Smooth muscle cell (in vitro differentiated cells): ENCODE data around the gene COPG1. TPM values are rescaled to one million over a fixed set of nuclear protein-coding genes. Genes with fewer than 3 reads are reported as not detected.

ENCODE experiments used
- DNase-seq: peaks from one replicate; lab custom pipeline; 2025; ENCODE audit not compliant: unreplicated experiment; lab: John Stamatoyannopoulos, UW
- H2AFZ ChIP-seq: fragments of 200-600 bp; sonication (generic); 2 replicates; pipeline ENCODE4 v1.6.0; 2016; ENCODE audit warnings: antibody characterized with exemption, low read depth, mild to moderate bottlenecking
- H3F3A ChIP-seq: fragments of 200-600 bp; sonication (generic); 2 replicates; pipeline ENCODE4 v1.6.0; 2017; ENCODE audit warnings: antibody characterized with exemption, low read depth
- H3K27ac ChIP-seq: fragments of 200-600 bp; sonication (generic); 2 replicates; pipeline ENCODE4 v1.5.1; 2016; ENCODE audit warnings: low read depth, mild to moderate bottlenecking
- H3K27me3 ChIP-seq: fragments of 200-600 bp; sonication (generic); 2 replicates; pipeline ENCODE4 v1.6.1; 2016; ENCODE audit warnings: low read depth, mild to moderate bottlenecking
- H3K36me3 ChIP-seq: fragments of 200-600 bp; sonication (generic); 2 replicates; pipeline ENCODE4 v1.5.1; 2016; ENCODE audit warnings: low read depth
- H3K4me1 ChIP-seq: fragments of 200-600 bp; sonication (generic); 2 replicates; pipeline ENCODE4 v1.5.1; 2016; ENCODE audit warnings: low read depth
- H3K4me2 ChIP-seq: fragments of 200-600 bp; sonication (generic); 2 replicates; pipeline ENCODE4 v1.6.0; 2016; ENCODE audit warnings: mild to moderate bottlenecking
- H3K4me3 ChIP-seq: fragments of 200-600 bp; sonication (generic); 2 replicates; pipeline ENCODE4 v1.5.1; 2016; ENCODE audit warnings: mild to moderate bottlenecking
- H3K79me2 ChIP-seq: fragments of 200-600 bp; sonication (generic); 2 replicates; pipeline ENCODE4 v1.6.0; 2016; ENCODE audit warnings: low read depth, mild to moderate bottlenecking
- H3K9ac ChIP-seq: fragments of 200-600 bp; sonication (generic); 2 replicates; pipeline ENCODE4 v1.6.0; 2016; ENCODE audit warnings: low read depth
- H3K9me3 ChIP-seq: fragments of 200-600 bp; sonication (generic); replicated peaks from 2 replicates; pipeline ENCODE4 v1.5.1; 2016; ENCODE audit warnings: low read depth
- H4K20me1 ChIP-seq: fragments of 200-600 bp; sonication (generic); 2 replicates; pipeline ENCODE4 v1.6.0; 2016; ENCODE audit warnings: low read depth
- WGBS: methylation state at CpG from one replicate; pipeline ENCODE4 v1.1.7; 2016; ENCODE audit warnings: low lambda C conversion rate; 5-methylcytosine and 5-hydroxymethylcytosine counted together
- polyA plus RNA-seq: library from polyadenylated mRNA; unstranded; fragments of >200 nt; fragmentation: Nextera tagmentation; extraction: Ambion mirVana; gene quantifications from 2 replicates; pipeline ENCODE4 v1.2.1, GENCODE V29; 2016
- total RNA-seq: library from RNA; depleted of rRNA; stranded (reverse); fragments of >200 nt; gene quantifications from 2 replicates; pipeline ENCODE4 v1.2.3, GENCODE V29; 2014
- TF ChIP-seq, protein P1 (sequence below): fragments of 200-600 bp; sonication (generic); IDR thresholded peaks from 2 replicates; pipeline ENCODE4 v1.5.1; 2017; ENCODE audit warnings: borderline replicate concordance, mild to moderate bottlenecking, antibody characterized with exemption; ENCODE audit not compliant: insufficient read depth, poor library complexity, severe bottlenecking

Gene COPG1
- total and polyA plus RNA-seq, 2 experiments from 2014 or later: 177 to 265 TPM

DNA sequence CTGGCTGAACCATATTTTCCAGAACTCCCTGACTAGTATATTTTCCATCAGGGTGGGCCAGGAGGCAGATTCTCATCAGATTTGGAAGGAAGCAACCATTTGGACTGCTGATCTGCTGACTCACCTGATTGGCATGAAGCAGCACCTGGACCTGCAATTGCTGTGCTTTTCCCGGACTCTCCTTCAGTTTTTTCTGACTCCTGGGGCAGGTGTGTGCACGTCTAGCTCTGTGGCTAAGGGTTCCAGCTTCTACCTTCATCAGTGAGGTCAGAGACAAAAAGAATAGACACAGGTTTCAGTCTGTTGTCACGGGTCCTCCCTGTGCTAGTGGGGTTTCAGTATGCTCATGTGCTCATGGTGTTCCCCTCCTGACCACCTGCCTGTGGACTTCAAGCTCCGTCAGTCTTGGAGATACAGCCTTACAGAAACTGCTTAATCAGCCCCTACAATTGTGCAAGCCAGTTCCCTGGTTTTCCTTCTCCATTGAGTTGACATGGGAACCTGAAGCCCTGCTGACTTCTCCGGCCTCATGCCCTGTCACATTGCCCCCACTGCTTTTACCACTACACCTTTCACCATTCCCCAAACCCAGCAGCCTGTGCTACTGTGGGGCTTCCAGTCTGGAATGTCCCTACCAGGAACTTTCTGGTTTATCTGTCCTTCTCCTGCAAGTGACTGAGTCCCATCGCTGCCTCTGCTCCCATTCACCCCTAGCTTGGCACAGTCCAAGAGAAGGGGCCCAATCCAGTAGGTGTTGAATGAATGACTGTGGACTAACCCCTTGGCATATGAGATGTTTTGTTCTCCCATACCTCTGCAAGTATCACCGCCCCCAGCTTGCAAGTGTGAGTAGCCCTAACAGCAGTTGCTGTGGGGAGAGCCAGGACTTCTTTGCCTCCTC is 61.0 kb downstream of the COPG1 start:
- TF ChIP-seq, protein P1, sequence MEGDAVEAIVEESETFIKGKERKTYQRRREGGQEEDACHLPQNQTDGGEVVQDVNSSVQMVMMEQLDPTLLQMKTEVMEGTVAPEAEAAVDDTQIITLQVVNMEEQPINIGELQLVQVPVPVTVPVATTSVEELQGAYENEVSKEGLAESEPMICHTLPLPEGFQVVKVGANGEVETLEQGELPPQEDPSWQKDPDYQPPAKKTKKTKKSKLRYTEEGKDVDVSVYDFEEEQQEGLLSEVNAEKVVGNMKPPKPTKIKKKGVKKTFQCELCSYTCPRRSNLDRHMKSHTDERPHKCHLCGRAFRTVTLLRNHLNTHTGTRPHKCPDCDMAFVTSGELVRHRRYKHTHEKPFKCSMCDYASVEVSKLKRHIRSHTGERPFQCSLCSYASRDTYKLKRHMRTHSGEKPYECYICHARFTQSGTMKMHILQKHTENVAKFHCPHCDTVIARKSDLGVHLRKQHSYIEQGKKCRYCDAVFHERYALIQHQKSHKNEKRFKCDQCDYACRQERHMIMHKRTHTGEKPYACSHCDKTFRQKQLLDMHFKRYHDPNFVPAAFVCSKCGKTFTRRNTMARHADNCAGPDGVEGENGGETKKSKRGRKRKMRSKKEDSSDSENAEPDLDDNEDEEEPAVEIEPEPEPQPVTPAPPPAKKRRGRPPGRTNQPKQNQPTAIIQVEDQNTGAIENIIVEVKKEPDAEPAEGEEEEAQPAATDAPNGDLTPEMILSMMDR: no peak
- no peak for DNase-seq
- peaks cover 13% of the 10 kb centered on the region for H4K20me1 ChIP-seq
- H3K36me3 ChIP-seq: no peaks in the 10 kb centered on the region
- H3K9me3 ChIP-seq: no peaks in the 10 kb centered on the region
- peaks cover 4% of the 10 kb centered on the region for H3K79me2 ChIP-seq
- no peak overlapping the region for H2AFZ ChIP-seq
- H3K4me2 ChIP-seq: no peak overlapping the region
- H3K27me3 ChIP-seq: no peaks in the 10 kb centered on the region
- peaks cover 11% of the 10 kb centered on the region for H3K4me1 ChIP-seq
- H3K9ac ChIP-seq: no peak overlapping the region
- no peak overlapping the region for H3K4me3 ChIP-seq
- H3K27ac ChIP-seq: peak overlapping the region; percentile 33
- peaks cover 11% of the 10 kb centered on the region for H3F3A ChIP-seq
- 77% methylated on average over 7 of the region's 7 CpGs for WGBS

DNA sequence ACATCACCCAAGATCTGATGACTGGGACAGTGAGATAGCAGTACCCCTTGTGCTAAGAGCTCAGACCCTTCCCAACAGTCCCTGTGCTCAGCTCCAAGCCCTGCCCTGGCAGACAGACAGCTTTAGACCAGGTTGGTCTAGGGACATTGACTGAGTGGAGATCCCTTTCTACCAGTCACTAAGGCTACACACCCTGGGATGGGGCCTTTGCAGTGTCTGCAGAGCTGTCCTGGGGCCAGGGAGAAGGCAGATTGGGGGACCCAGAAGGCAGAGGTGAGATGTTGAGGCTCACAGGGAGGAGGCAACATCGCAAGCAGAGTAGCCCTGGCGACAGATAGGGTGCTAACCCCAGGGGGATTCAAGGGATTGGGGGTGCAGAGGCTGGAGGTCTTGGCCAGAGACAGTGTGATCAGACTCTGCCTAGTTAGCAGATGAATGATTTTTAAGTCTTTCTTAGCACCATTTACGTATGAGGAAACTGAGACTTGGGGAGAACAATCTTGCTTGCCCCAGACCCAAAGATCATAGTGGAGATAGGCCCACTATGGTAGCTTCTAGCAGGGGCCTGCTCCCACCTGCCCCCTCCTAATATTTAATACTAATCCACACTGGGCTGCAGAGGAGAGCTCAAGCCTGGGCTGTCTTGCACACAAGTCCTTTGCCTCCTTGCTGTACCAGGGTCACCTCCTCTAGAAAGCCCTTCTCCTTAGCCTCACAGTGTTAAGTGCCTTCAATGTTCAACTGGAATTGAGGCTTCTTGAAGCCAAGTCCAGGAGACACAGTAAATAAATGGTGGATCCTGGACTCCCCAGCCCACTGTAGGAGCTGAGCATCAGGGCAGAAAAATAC is 61.9 kb downstream of the COPG1 start:
- Histone ChIP-seq H3K4me2 (no peak overlapping the region), H3K27me3 (no peaks in the 10 kb centered on the region), H3K9ac (no peak overlapping the region), H2AFZ (no peak overlapping the region), H3K79me2 (peaks cover 7% of the 10 kb centered on the region), H4K20me1 (peaks cover 16% of the 10 kb centered on the region), H3K36me3 (no peaks in the 10 kb centered on the region), H3F3A (peaks cover 5% of the 10 kb centered on the region), H3K4me3 (no peak overlapping the region), H3K27ac (no peak overlapping the region), H3K9me3 (no peaks in the 10 kb centered on the region), H3K4me1 (peaks cover 4% of the 10 kb centered on the region)
- 96% methylated on average over 3 of the region's 3 CpGs for WGBS
- DNase-seq: no peak
- TF ChIP-seq, protein P1: no peak

DNA sequence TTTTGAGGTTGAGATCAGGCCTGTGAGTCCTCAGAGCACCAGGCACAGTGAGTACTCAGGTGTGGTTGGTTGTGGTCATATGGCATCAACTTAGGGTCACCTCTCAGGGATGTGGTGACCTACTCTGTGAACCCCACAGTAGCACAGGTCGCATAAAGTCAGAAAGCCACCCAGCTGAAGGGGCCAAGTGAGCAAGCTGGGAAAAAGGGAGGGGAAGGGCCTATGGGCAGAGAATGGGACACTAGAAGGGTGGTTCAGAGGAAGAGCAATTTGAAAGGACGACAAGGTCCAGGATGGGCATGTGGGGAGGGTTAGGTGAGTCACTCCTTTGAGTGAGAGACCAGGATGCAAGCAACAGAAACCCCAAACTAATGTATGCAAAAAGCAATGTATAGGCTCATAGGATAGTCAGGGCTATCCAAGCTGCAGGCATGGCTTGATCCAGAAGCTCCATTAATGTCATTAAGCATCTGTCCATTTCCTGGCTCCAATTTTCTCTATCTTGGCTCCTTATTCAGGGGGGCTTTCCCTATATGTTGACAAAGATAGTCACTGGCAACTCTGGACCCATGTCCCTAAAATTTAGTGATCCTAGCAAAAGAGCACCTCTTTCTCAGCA is 62.7 kb downstream of the COPG1 start:
- Histone ChIP-seq H2AFZ (no peak overlapping the region), H3K27me3 (no peaks in the 10 kb centered on the region), H3K9ac (no peak overlapping the region), H3K27ac (no peak overlapping the region), H3F3A (peaks cover 4% of the 10 kb centered on the region), H3K4me2 (no peak overlapping the region), H3K4me1 (peaks cover 4% of the 10 kb centered on the region), H3K79me2 (peaks cover 7% of the 10 kb centered on the region), H3K4me3 (no peak overlapping the region), H3K36me3 (no peaks in the 10 kb centered on the region), H4K20me1 (peaks cover 16% of the 10 kb centered on the region), H3K9me3 (no peaks in the 10 kb centered on the region)
- TF ChIP-seq, protein P1: no peak
- DNase-seq: no peak
- WGBS: 92% methylated on average over 2 of the region's 2 CpGs
